Epidermal melanocyte (primary cell): ENCODE measurements around the gene PSD4.
A peak's percentile ranks its signal among the peaks of the same experiment; 100 is the strongest.

ENCODE experiments used
- DNase-seq: peaks from one replicate; pipeline ENCODE4 v3.0.0; 2011; ENCODE audit warnings: low spot score; ENCODE audit not compliant: insufficient read length

Gene PSD4

GRCh38 chr2:113221846-113222245 is 48.1 kb downstream of the PSD4 start:
- no peak for DNase-seq

GRCh38 chr2:113223813-113224212 is 50.0 kb downstream of the PSD4 start:
- DNase-seq, result no peak

GRCh38 chr2:113224647-113225236 is 51.0 kb downstream of the PSD4 start:
- DNase-seq, result no peak

- peak; percentile 43 for DNase-seq
Observed at GRCh38 chr2:113225263-113226259, 51.8 kb downstream of the PSD4 start.

- no peak for DNase-seq
Observed at GRCh38 chr2:113226462-113226861, 52.7 kb downstream of the PSD4 start.

- DNase-seq, result no peak
Observed at GRCh38 chr2:113227290-113227689, 53.5 kb downstream of the PSD4 start.

- no peak for DNase-seq
Observed at GRCh38 chr2:113227698-113228097, 53.9 kb downstream of the PSD4 start.

- DNase-seq, result no peak
Observed at GRCh38 chr2:113228351-113228750, 54.6 kb downstream of the PSD4 start.

- DNase-seq, result no peak
Observed at GRCh38 chr2:113228991-113229716, 55.4 kb downstream of the PSD4 start.

GRCh38 chr2:113229795-113230194 is 56.0 kb downstream of the PSD4 start:
- no peak for DNase-seq

- DNase-seq, result no peak
Observed at GRCh38 chr2:113230531-113230930, 56.8 kb downstream of the PSD4 start.

- no peak for DNase-seq
Observed at GRCh38 chr2:113231064-113231463, 57.3 kb downstream of the PSD4 start.

- DNase-seq, result no peak
Observed at GRCh38 chr2:113232123-113232522, 58.4 kb downstream of the PSD4 start.

- DNase-seq, result no peak
Observed at GRCh38 chr2:113232740-113233139, 59.0 kb downstream of the PSD4 start.

GRCh38 chr2:113233593-113234550 is 60.1 kb downstream of the PSD4 start:
- no peak for DNase-seq

GRCh38 chr2:113234721-113235346 is 61.1 kb downstream of the PSD4 start:
- DNase-seq, result no peak

- DNase-seq, result peak; percentile 68
Observed at GRCh38 chr2:113235347-113236226, 61.8 kb downstream of the PSD4 start.

- DNase-seq, result no peak
Observed at GRCh38 chr2:113236367-113237159, 62.8 kb downstream of the PSD4 start.
